HUES6 (cell line): ENCODE results near the gene RELN.

Experiments used
- H3K27ac ChIP-seq: 2 replicates; pipeline ENCODE4 v1.7.0; 2013; ENCODE audit warnings: low read depth, mild to moderate bottlenecking, low read length, inconsistent platforms
- H3K27me3 ChIP-seq: 2 replicates; pipeline ENCODE4 v1.6.1; 2013; ENCODE audit warnings: low read length; ENCODE audit not compliant: control insufficient read depth, insufficient read depth
- H3K36me3 ChIP-seq: 2 replicates; pipeline ENCODE4 v1.6.1; 2013; ENCODE audit warnings: low read length; ENCODE audit not compliant: control insufficient read depth, insufficient read depth
- H3K4me1 ChIP-seq: 2 replicates; pipeline ENCODE4 v1.6.1; 2013; ENCODE audit warnings: low read length; ENCODE audit not compliant: control insufficient read depth, insufficient read depth
- H3K4me3 ChIP-seq: 2 replicates; pipeline ENCODE4 v1.5.1; 2013; ENCODE audit warnings: low read depth, low read length
- H3K9ac ChIP-seq: one replicate; pipeline ENCODE4 v1.6.1; 2013; ENCODE audit warnings: mild to moderate bottlenecking, low read length
- H3K9me3 ChIP-seq: 2 replicates; pipeline ENCODE4 v1.6.1; 2013; ENCODE audit warnings: low read depth, low read length; ENCODE audit not compliant: control insufficient read depth, insufficient read depth

Gene RELN

GRCh38 chr7:103762065-103762760 is 227.2 kb downstream of the RELN start:
- Histone ChIP-seq H3K27me3 (no peaks in the 10 kb centered on the region), H3K36me3 (no peaks in the 10 kb centered on the region), H3K27ac (no peak overlapping the region), H3K4me3 (no peak overlapping the region), H3K9me3 (no peaks in the 10 kb centered on the region), H3K4me1 (0 out of 2 replicates have a peak, but pooled peaks cover 3% of the 10 kb centered on the region), H3K9ac (no peak overlapping the region)

- no peaks in the 10 kb centered on the region for H3K4me1 ChIP-seq
- H3K9me3 ChIP-seq, result no peaks in the 10 kb centered on the region
- no peak overlapping the region for H3K4me3 ChIP-seq
- no peak overlapping the region for H3K27ac ChIP-seq
- no peak overlapping the region for H3K9ac ChIP-seq
- no peaks in the 10 kb centered on the region for H3K36me3 ChIP-seq
- H3K27me3 ChIP-seq, result no peaks in the 10 kb centered on the region
Observed at GRCh38 chr7:103752995-103753394, 236.5 kb downstream of the RELN start.

GRCh38 chr7:103751311-103751880 is 238.1 kb downstream of the RELN start:
- Histone ChIP-seq H3K27me3 (no peaks in the 10 kb centered on the region), H3K9me3 (no peaks in the 10 kb centered on the region), H3K4me3 (no peak overlapping the region), H3K4me1 (no peaks in the 10 kb centered on the region), H3K9ac (no peak overlapping the region), H3K36me3 (no peaks in the 10 kb centered on the region), H3K27ac (no peak overlapping the region)

GRCh38 chr7:103748680-103749079 is 240.8 kb downstream of the RELN start:
- no peak overlapping the region for H3K27ac ChIP-seq
- H3K27me3 ChIP-seq, result no peaks in the 10 kb centered on the region
- no peaks in the 10 kb centered on the region for H3K36me3 ChIP-seq
- no peak overlapping the region for H3K9ac ChIP-seq
- H3K9me3 ChIP-seq, result no peaks in the 10 kb centered on the region
- no peaks in the 10 kb centered on the region for H3K4me1 ChIP-seq
- no peak overlapping the region for H3K4me3 ChIP-seq

- H3K9ac ChIP-seq, result no peak overlapping the region
- H3K36me3 ChIP-seq, result no peaks in the 10 kb centered on the region
- no peaks in the 10 kb centered on the region for H3K4me1 ChIP-seq
- no peak overlapping the region for H3K27ac ChIP-seq
- no peak overlapping the region for H3K4me3 ChIP-seq
- H3K27me3 ChIP-seq, result no peaks in the 10 kb centered on the region
- H3K9me3 ChIP-seq, result peaks cover 3% of the 10 kb centered on the region; the same call in 1 of the 2 replicates
Observed at GRCh38 chr7:103735377-103735776, 254.1 kb downstream of the RELN start.

GRCh38 chr7:103731169-103731568 is 258.3 kb downstream of the RELN start:
- H3K4me3 ChIP-seq, result no peak overlapping the region
- no peaks in the 10 kb centered on the region for H3K4me1 ChIP-seq
- H3K27ac ChIP-seq, result no peak overlapping the region
- no peak overlapping the region for H3K9ac ChIP-seq
- H3K27me3 ChIP-seq, result no peaks in the 10 kb centered on the region
- H3K36me3 ChIP-seq, result no peaks in the 10 kb centered on the region
- no peaks in the 10 kb centered on the region for H3K9me3 ChIP-seq

GRCh38 chr7:103729026-103729425 is 260.4 kb downstream of the RELN start:
- Histone ChIP-seq H3K27me3 (no peaks in the 10 kb centered on the region), H3K9me3 (no peaks in the 10 kb centered on the region), H3K4me3 (no peak overlapping the region), H3K27ac (no peak overlapping the region), H3K4me1 (no peaks in the 10 kb centered on the region), H3K36me3 (no peaks in the 10 kb centered on the region), H3K9ac (no peak overlapping the region)

GRCh38 chr7:103727982-103728610 is 261.4 kb downstream of the RELN start:
- no peak overlapping the region for H3K9ac ChIP-seq
- no peaks in the 10 kb centered on the region for H3K9me3 ChIP-seq
- no peaks in the 10 kb centered on the region for H3K4me1 ChIP-seq
- no peaks in the 10 kb centered on the region for H3K27me3 ChIP-seq
- H3K27ac ChIP-seq, result no peak overlapping the region
- no peak overlapping the region for H3K4me3 ChIP-seq
- no peaks in the 10 kb centered on the region for H3K36me3 ChIP-seq

- no peaks in the 10 kb centered on the region for H3K4me1 ChIP-seq
- no peak overlapping the region for H3K9ac ChIP-seq
- H3K4me3 ChIP-seq, result no peak overlapping the region
- H3K36me3 ChIP-seq, result no peaks in the 10 kb centered on the region
- no peak overlapping the region for H3K27ac ChIP-seq
- H3K27me3 ChIP-seq, result no peaks in the 10 kb centered on the region
- H3K9me3 ChIP-seq, result no peaks in the 10 kb centered on the region
Observed at GRCh38 chr7:103719070-103719469, 270.4 kb downstream of the RELN start.

GRCh38 chr7:103718482-103719061 is 270.9 kb downstream of the RELN start:
- Histone ChIP-seq H3K9ac (no peak overlapping the region), H3K27ac (no peak overlapping the region), H3K9me3 (no peaks in the 10 kb centered on the region), H3K36me3 (no peaks in the 10 kb centered on the region), H3K27me3 (no peaks in the 10 kb centered on the region), H3K4me1 (no peaks in the 10 kb centered on the region), H3K4me3 (no peak overlapping the region)

GRCh38 chr7:103717574-103717973 is 271.9 kb downstream of the RELN start:
- H3K4me3 ChIP-seq, result no peak overlapping the region
- H3K9ac ChIP-seq, result no peak overlapping the region

More at GRCh38 chr7:103717574-103717973, 271.9 kb downstream of the RELN start:
- Histone ChIP-seq H3K9me3 (no peaks in the 10 kb centered on the region), H3K27me3 (no peaks in the 10 kb centered on the region), H3K4me1 (no peaks in the 10 kb centered on the region), H3K27ac (no peak overlapping the region), H3K36me3 (no peaks in the 10 kb centered on the region)
